Neural progenitor cell (in vitro differentiated cells): Measurements from ENCODE around the gene CSNK1G3.

Experiments used
- CTCF ChIP-seq: fragments of 200-600 bp; sonication (generic); IDR thresholded peaks from 2 replicates; pipeline ENCODE4 v1.5.1; 2017; ENCODE audit warnings: antibody characterized with exemption, mild to moderate bottlenecking
- EZH2 ChIP-seq: fragments of 200-600 bp; sonication (generic); IDR thresholded peaks from 2 replicates; pipeline ENCODE4 v1.6.1; 2017; ENCODE audit warnings: antibody characterized with exemption, mild to moderate bottlenecking, moderate library complexity
- EZH2phosphoT487 ChIP-seq: fragments of 200-600 bp; sonication (generic); IDR thresholded peaks from 2 replicates; pipeline ENCODE4 v1.6.1; 2017; ENCODE audit warnings: antibody characterized with exemption

- TF ChIP-seq CTCF, result no peak
- no peak for TF ChIP-seq EZH2phosphoT487
- TF ChIP-seq EZH2, result no peak
Observed at GRCh38 chr5:123537845-123538244, 25.9 kb downstream of the CSNK1G3 start.
